K562 (cell line): ENCODE results near the gene XIRP1. TPM values are rescaled to one million over a fixed set of nuclear protein-coding genes. Genes with fewer than 3 reads are reported as not detected.
A peak's percentile ranks its signal among the peaks of the same experiment; 100 is the strongest.

Experiments
- ARHGAP35 ChIP-seq: fragments of 450-650 bp; IDR thresholded peaks from 2 replicates; pipeline ENCODE4 v1.6.1; 2018; ENCODE audit not compliant: partially characterized antibody
- ATF1 ChIP-seq, 2 experiments: fragments of 450-650 bp in 1 of 2; IDR thresholded peaks; 2 replicates each; pipeline ENCODE4 v1.6.1; 2016; ENCODE audit warnings: missing compliant biosample characterization in 1 of 2, missing genetic modification characterization in 1 of 2
- ATF6 ChIP-seq: sonication (generic); formaldehyde crosslinking; IDR thresholded peaks from 2 replicates; pipeline ENCODE4 v1.4.0; 2020; ENCODE audit warnings: mild to moderate bottlenecking, missing genetic modification reagents
- CEBPB ChIP-seq: fragments of 450-650 bp; IDR thresholded peaks from 2 replicates; pipeline ENCODE4 v1.6.1; 2016; ENCODE audit warnings: missing genetic modification characterization, missing compliant biosample characterization
- CTCF ChIP-seq, 3 experiments: IDR thresholded peaks in 2 of 3; conservative IDR thresholded peaks in 1 of 3; 2 replicates each; pipeline ENCODE4 v1.5.1; 2011 to 2012; ENCODE audit warnings: low read length in 3 of 3, mild to moderate bottlenecking in 3 of 3, control low read depth in 2 of 3, improper control_type of control experiment in 1 of 3, inconsistent platforms in 1 of 3, low read depth in 1 of 3, mixed read lengths in 1 of 3, moderate library complexity in 1 of 3; ENCODE audit not compliant: insufficient read depth in 2 of 3
- DLX4 ChIP-seq: fragments of 250-450 bp; sonication (Bioruptor Pico); IDR thresholded peaks from 2 replicates; pipeline ENCODE4 v1.6.1; 2021; ENCODE audit warnings: mild to moderate bottlenecking
- HIVEP1 ChIP-seq: fragments of 250-450 bp; sonication (Bioruptor Pico); IDR thresholded peaks from 2 replicates; pipeline ENCODE4 v1.4.0; 2020; ENCODE audit warnings: mild to moderate bottlenecking
- KHSRP ChIP-seq: fragments of 450-650 bp; IDR thresholded peaks from 2 replicates; pipeline ENCODE4 v1.6.1; 2017
- MLX ChIP-seq, 2 experiments: fragments of 450-650 bp in 1 of 2; sonication (generic) in 1 of 2; formaldehyde crosslinking; conservative IDR thresholded peaks; 2 replicates each; pipeline versions ENCODE4 v1.4.0 to v1.8.1; 2020 to 2022; ENCODE audit warnings: mild to moderate bottlenecking in 1 of 2, missing genetic modification reagents in 1 of 2
- MNT ChIP-seq, 2 experiments: fragments of 450-650 bp; conservative IDR thresholded peaks; 2 replicates each; pipeline ENCODE4 v1.6.1; 2017; ENCODE audit warnings: mild to moderate bottlenecking in 2 of 2, moderate library complexity in 2 of 2
- NFRKB ChIP-seq: fragments of 450-650 bp; IDR thresholded peaks from 2 replicates; pipeline ENCODE4 v1.6.1; 2016; ENCODE audit warnings: low read depth
- NFYB ChIP-seq: IDR thresholded peaks from 2 replicates; pipeline ENCODE4 v1.6.1; 2011; ENCODE audit warnings: mild to moderate bottlenecking, moderate library complexity; ENCODE audit not compliant: insufficient read length; ENCODE audit errors: extremely low read depth
- NUFIP1 ChIP-seq: fragments of 450-650 bp; IDR thresholded peaks from 2 replicates; pipeline ENCODE4 v1.6.1; 2018; ENCODE audit not compliant: partially characterized antibody
- PYGO2 ChIP-seq: fragments of 450-650 bp; IDR thresholded peaks from 2 replicates; pipeline ENCODE4 v1.6.1; 2016; ENCODE audit warnings: mild to moderate bottlenecking, missing genetic modification characterization, moderate library complexity, missing compliant biosample characterization
- SPI1 ChIP-seq: IDR thresholded peaks from 2 replicates; pipeline ENCODE4 v1.6.1; 2011; ENCODE audit warnings: low read depth, low read length, control low read depth, borderline replicate concordance
- ZC3H11A ChIP-seq: IDR thresholded peaks from 2 replicates; pipeline ENCODE4 v1.6.1; 2012; ENCODE audit warnings: low read depth, low read length, improper control_type of control experiment
- ZNF24 ChIP-seq: fragments of 450-650 bp; IDR thresholded peaks from 2 replicates; pipeline ENCODE4 v1.6.1; 2016
- ZNF512 ChIP-seq: IDR thresholded peaks from 2 replicates; pipeline ENCODE4 v1.6.1; 2016; ENCODE audit warnings: missing genetic modification characterization, missing compliant biosample characterization
- ZNF707 ChIP-seq: fragments of 250-450 bp; sonication (Bioruptor Pico); conservative IDR thresholded peaks from 2 replicates; pipeline ENCODE4 v1.8.0; 2022; ENCODE audit warnings: inconsistent platforms, mild to moderate bottlenecking, moderate library complexity
- polyA plus RNA-seq, 8 experiments: library from polyadenylated mRNA; depleted of rRNA in 4 of 8; stranded (reverse) in 5 of 8; unstranded in 3 of 8; fragments of >200 nt; fragmentation: Nextera tagmentation in 2 of 8; fragmentation: Illumina TruSeq in 1 of 8; extraction: Ambion mirVana in 2 of 8; extraction: Trizol in 1 of 8; gene quantifications; 2 replicates each; pipeline versions ENCODE4 v1.2.1 to v1.2.3, GENCODE V29; 2011 to 2014; ENCODE audit warnings: inconsistent platforms in 1 of 8, missing spikeins in 1 of 8
- total RNA-seq, 7 experiments: library from RNA; depleted of rRNA in 6 of 7; stranded (reverse); fragments of >200 nt in 6 of 7; fragmentation: Illumina TruSeq in 2 of 7; extraction: Trizol in 2 of 7; gene quantifications; 2 replicates each; pipeline versions ENCODE4 v1.2.1 to v1.2.3, GENCODE V29; 2011 to 2021; ENCODE audit warnings: low replicate concordance in 1 of 7

The XIRP1 gene
- total and polyA plus RNA-seq, 9 of the 15 experiments (the other 6 are each of a cell fraction or from before 2014, with no cell fraction given), result 0.03 to 0.27 (median 0.08) TPM; not detected in 3

- TF ChIP-seq CTCF (IDR thresholded peaks at IDR 0.05 in 2 of 3, conservative IDR thresholded peaks at IDR 0.05 in 1 of 3; ENCODE audit: insufficient read depth in 2 of 3, low read depth in 1 of 3, low read length in 3 of 3) (peak in 2 of 3 experiments; percentile 21 to 23; a peak in 2 of 6 replicates), HIVEP1 (CRISPR knock-in tag) (no peak), ARHGAP35 (no peak), PYGO2 (tag) (no peak), KHSRP (no peak), ZNF512 (tag) (no peak), ZNF24 (no peak), DLX4 (CRISPR knock-in tag) (no peak), CEBPB (tag) (no peak), NUFIP1 (no peak), SPI1 (no peak), MLX (CRISPR knock-in tag; conservative IDR thresholded peaks at IDR 0.05) (no peak), ATF1 (CRISPR knock-in tag; IDR thresholded peaks at IDR 0.05) (no peak), ATF1 (tag; IDR thresholded peaks at IDR 0.05) (peak; percentile 38; the same call in 1 of the 2 replicates), NFRKB (no peak), ZC3H11A (no peak), MNT (conservative IDR thresholded peaks at IDR 0.05) (peak; percentile 44 to 85), ZNF707 (no peak), NFYB (no peak), ATF6 (no peak)
Observed at GRCh38 chr3:39180546-39181346, 11.6 kb downstream of the XIRP1 start (continued).
